Measurements from ENCODE around the gene CPNE1. TPM values are rescaled to one million over a fixed set of nuclear protein-coding genes. Genes with fewer than 3 reads are reported as not detected.

The CPNE1 gene
- total RNA-seq, 2 experiments from 2014 or later, result 242 to 253 TPM

GRCh38 chr20:35588397-35588796 lies 76.3 kb downstream of the CPNE1 start:
- Mint-ChIP-seq H3K36me3 (no peaks in the 10 kb centered on the region), H3K4me1 (ENCODE audit: low read depth) (no peaks in the 10 kb centered on the region), H3K27ac (no peak overlapping the region), H3K4me3 (no peak overlapping the region), H3K9me3 (no peaks in the 10 kb centered on the region), H3K27me3 (no peaks in the 10 kb centered on the region)
- intact Hi-C loops (cut with micrococcal nuclease), result no loop called here
- ChIA-PET CTCF (no interaction called here), POLR2A (no interaction called here)
- no peak for DNase-seq

- H3K27ac Mint-ChIP-seq, result no peak overlapping the region
- no peak for DNase-seq
- H3K4me3 Mint-ChIP-seq, result no peak overlapping the region
- H3K4me1 Mint-ChIP-seq (ENCODE audit: low read depth), result no peaks in the 10 kb centered on the region
- POLR2A ChIA-PET, result no interaction called here
- no peaks in the 10 kb centered on the region for H3K36me3 Mint-ChIP-seq
- intact Hi-C loops (cut with micrococcal nuclease), result no loop called here
- H3K9me3 Mint-ChIP-seq, result peaks cover under 1% of the 10 kb centered on the region
- CTCF ChIA-PET, result interaction anchor here (0.8 kb wide), 1 partner anchor 123 kb away, joined by 3 read pairs; no protein-coding TSS in a partner anchor
- H3K27me3 Mint-ChIP-seq, result no peaks in the 10 kb centered on the region
Observed at GRCh38 chr20:35587436-35587835, 77.3 kb downstream of the CPNE1 start.

DNA sequence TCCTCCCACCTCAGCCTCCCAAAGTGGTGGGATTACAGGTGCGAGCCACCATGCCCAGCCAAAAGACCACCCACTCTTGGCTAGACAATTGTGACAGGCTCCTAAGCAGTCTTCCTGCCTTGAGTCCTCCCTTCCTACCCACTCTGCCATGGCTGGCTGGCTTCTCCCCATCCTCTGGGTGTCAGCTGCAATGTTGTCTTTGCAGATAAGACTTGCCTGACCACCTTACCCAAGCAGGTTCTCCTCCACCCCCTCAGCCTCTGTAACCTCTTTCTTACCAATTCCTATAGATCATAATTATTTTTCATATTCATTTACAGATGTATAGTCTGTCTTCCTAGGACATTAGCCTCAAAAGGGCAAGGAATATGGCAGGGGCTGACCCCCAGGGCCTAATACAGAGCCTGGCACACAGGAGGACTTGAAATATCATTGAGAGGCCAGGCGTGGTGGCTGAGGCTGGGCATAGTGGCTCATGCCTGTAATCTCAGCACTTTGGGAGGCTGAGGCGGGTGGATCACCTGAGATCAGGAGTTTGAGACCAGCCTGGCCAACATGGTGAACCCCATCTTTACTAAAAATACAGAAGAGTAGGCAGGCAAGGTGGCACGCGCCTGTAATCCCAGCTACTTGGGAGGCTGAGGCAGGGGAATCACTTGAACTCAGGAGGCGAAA lies 77.8 kb downstream of the CPNE1 start:
- H3K9me3 Mint-ChIP-seq, result peaks cover 4% of the 10 kb centered on the region
- H3K27ac Mint-ChIP-seq, result no peak overlapping the region
- no peaks in the 10 kb centered on the region for H3K4me1 Mint-ChIP-seq (ENCODE audit: low read depth)
- no peaks in the 10 kb centered on the region for H3K36me3 Mint-ChIP-seq
- no peak overlapping the region for H3K4me3 Mint-ChIP-seq
- CTCF ChIA-PET, result interaction anchor here (0.6 to 0.8 kb wide), 2 partner anchors 123 to 133 kb away, joined by 3 read pairs; no protein-coding TSS in a partner anchor
- intact Hi-C loops (cut with micrococcal nuclease), result no loop called here
- DNase-seq, result no peak
- POLR2A ChIA-PET, result no interaction called here
- no peaks in the 10 kb centered on the region for H3K27me3 Mint-ChIP-seq

GRCh38 chr20:35583636-35584560 lies 80.8 kb downstream of the CPNE1 start:
- no peaks in the 10 kb centered on the region for H3K4me1 Mint-ChIP-seq (ENCODE audit: low read depth)
- intact Hi-C loops (cut with micrococcal nuclease), result no loop called here
- no peak overlapping the region for H3K4me3 Mint-ChIP-seq
- no peak overlapping the region for H3K27ac Mint-ChIP-seq
- ChIA-PET CTCF (no interaction called here), POLR2A (no interaction called here)
- H3K27me3 Mint-ChIP-seq, result no peaks in the 10 kb centered on the region
- peaks cover 6% of the 10 kb centered on the region for H3K9me3 Mint-ChIP-seq
- DNase-seq, result no peak
- H3K36me3 Mint-ChIP-seq, result no peaks in the 10 kb centered on the region

GRCh38 chr20:35582741-35583404 lies 81.8 kb downstream of the CPNE1 start:
- H3K9me3 Mint-ChIP-seq, result peaks cover 6% of the 10 kb centered on the region
- intact Hi-C loops (cut with micrococcal nuclease), result no loop called here
- ChIA-PET POLR2A (no interaction called here), CTCF (no interaction called here)
- no peak overlapping the region for H3K27ac Mint-ChIP-seq
- no peak overlapping the region for H3K4me3 Mint-ChIP-seq
- no peaks in the 10 kb centered on the region for H3K36me3 Mint-ChIP-seq
- no peaks in the 10 kb centered on the region for H3K4me1 Mint-ChIP-seq (ENCODE audit: low read depth)
- no peak for DNase-seq
- no peaks in the 10 kb centered on the region for H3K27me3 Mint-ChIP-seq

DNA sequence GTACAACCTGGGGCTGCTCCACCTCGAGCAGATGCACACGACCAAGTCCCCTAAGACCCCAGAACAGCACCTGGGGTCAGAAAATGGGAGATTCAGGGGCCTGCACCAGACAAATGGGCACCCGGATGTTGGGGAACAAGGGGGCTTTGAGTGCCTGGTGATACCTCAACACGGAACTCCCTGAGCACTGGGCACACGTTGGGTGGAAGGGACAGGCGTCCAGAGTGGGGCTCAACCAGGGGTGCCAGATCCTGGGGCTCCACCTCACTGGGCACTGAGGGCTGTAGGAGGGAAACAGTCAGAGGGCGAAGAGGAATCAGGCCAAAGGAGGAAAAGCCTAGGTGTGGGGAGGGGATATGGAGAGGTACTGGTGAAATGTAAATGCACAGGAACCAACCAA lies 82.6 kb downstream of the CPNE1 start:
- H3K36me3 Mint-ChIP-seq, result no peaks in the 10 kb centered on the region
- H3K4me3 Mint-ChIP-seq, result no peak overlapping the region
- peaks cover 6% of the 10 kb centered on the region for H3K9me3 Mint-ChIP-seq
- no peaks in the 10 kb centered on the region for H3K27me3 Mint-ChIP-seq
- DNase-seq, result no peak
- POLR2A ChIA-PET, result no interaction called here
- no peaks in the 10 kb centered on the region for H3K4me1 Mint-ChIP-seq (ENCODE audit: low read depth)
- no peak overlapping the region for H3K27ac Mint-ChIP-seq
- CTCF ChIA-PET, result no interaction called here
- intact Hi-C loops (cut with micrococcal nuclease), result no loop called here

DNA sequence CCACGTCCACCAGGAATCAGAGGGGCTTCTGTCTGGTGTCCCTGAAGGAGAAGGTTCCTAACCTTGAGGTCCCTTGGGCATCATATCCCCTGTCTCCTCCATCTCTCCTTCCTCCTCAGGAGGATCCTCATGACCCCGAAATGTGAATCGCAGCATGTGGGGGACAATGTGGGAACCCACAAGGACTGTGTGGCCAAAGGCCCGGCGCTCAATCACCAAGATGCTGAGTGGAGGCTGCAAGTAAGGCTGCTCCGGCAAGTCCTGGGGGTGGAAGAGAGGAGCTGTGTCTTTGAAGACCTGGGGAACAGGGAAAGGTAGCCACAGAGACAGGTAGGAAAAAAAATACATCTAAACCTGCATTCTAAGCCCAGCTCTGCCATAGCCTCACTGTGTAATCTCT lies 85.5 kb downstream of the CPNE1 start:
- intact Hi-C loops (cut with micrococcal nuclease), result no loop called here
- no peaks in the 10 kb centered on the region for H3K4me1 Mint-ChIP-seq (ENCODE audit: low read depth)
- H3K4me3 Mint-ChIP-seq, result no peak overlapping the region
- H3K27ac Mint-ChIP-seq, result no peak overlapping the region
- CTCF ChIA-PET, result no interaction called here
- H3K9me3 Mint-ChIP-seq, result peaks cover 6% of the 10 kb centered on the region
- POLR2A ChIA-PET, result no interaction called here
- H3K27me3 Mint-ChIP-seq, result no peaks in the 10 kb centered on the region
- DNase-seq, result no peak
- H3K36me3 Mint-ChIP-seq, result no peaks in the 10 kb centered on the region

GRCh38 chr20:35578469-35578868 lies 86.2 kb downstream of the CPNE1 start:
- peaks cover 6% of the 10 kb centered on the region for H3K9me3 Mint-ChIP-seq

GRCh38 chr20:35576816-35577215 lies 87.9 kb downstream of the CPNE1 start:
- Mint-ChIP-seq H3K4me1 (ENCODE audit: low read depth) (no peaks in the 10 kb centered on the region), H3K27ac (no peak overlapping the region), H3K4me3 (no peak overlapping the region), H3K27me3 (no peaks in the 10 kb centered on the region), H3K36me3 (peaks cover 2% of the 10 kb centered on the region), H3K9me3 (peaks cover 10% of the 10 kb centered on the region)
- CTCF ChIA-PET, result no interaction called here
- POLR2A ChIA-PET, result no interaction called here
- intact Hi-C loops (cut with micrococcal nuclease), result no loop called here
- DNase-seq, result no peak

More at GRCh38 chr20:35578469-35578868, 86.2 kb downstream of the CPNE1 start:
- Mint-ChIP-seq H3K27me3 (no peaks in the 10 kb centered on the region), H3K36me3 (no peaks in the 10 kb centered on the region), H3K4me1 (ENCODE audit: low read depth) (no peaks in the 10 kb centered on the region), H3K4me3 (no peak overlapping the region), H3K27ac (no peak overlapping the region)
- intact Hi-C loops (cut with micrococcal nuclease), result no loop called here
- DNase-seq, result no peak
- ChIA-PET CTCF (interaction anchor here (0.7 kb wide), 1 partner anchor 376 kb away, joined by 3 read pairs; the partner anchor contains the start of gene SCAND1), POLR2A (interaction anchor here (0.5 kb wide), 1 partner anchor 268 kb away, joined by 5 read pairs; no protein-coding TSS in a partner anchor)

Other genes with a start within 250 kb of the CPNE1 start
- not detected for gene GDF5, start 226.7 kb downstream of the CPNE1 start, total RNA-seq
- 10 to 100 TPM; 47.2 to 60.8 TPM for gene CEP250, start 209.3 kb downstream of the CPNE1 start, total RNA-seq
- not detected for gene C20orf173, start 135.2 kb downstream of the CPNE1 start, total RNA-seq
- 100 to 1,000 TPM; 109 to 120 TPM for gene ERGIC3, start 122.8 kb downstream of the CPNE1 start, total RNA-seq
- gene SPAG4, start 49.1 kb downstream of the CPNE1 start, total RNA-seq, result 1 to 10 TPM; 7.5 to 9.4 TPM
- gene RBM12, start within 50 bp of the CPNE1 start, total RNA-seq, result 100 to 1,000 TPM; 110 to 114 TPM
- gene NFS1, start 34.5 kb upstream of the CPNE1 start, total RNA-seq, result 10 to 100 TPM; 36.9 to 40.8 TPM
- gene ROMO1, start 34.5 kb upstream of the CPNE1 start, total RNA-seq, result 100 to 1,000 TPM; 141 to 142 TPM
- gene RBM39, start 77.4 kb upstream of the CPNE1 start, total RNA-seq, result 100 to 1,000 TPM; 243 to 259 TPM
- gene PHF20, start 107.1 kb upstream of the CPNE1 start, total RNA-seq, result 10 to 100 TPM; 49.1 to 50.5 TPM

All from activated CD4-positive, alpha-beta memory T cell treated with anti-CD3 and anti-CD28 coated beads for 36 hours (primary cell).